ENCODE data around the gene RNU1-1. TPM values are rescaled to one million over a fixed set of nuclear protein-coding genes. Genes with fewer than 3 reads are reported as not detected.
"Not testable (repeated sequence)": the region's sequence is repeated elsewhere in the genome, so short reads cannot be mapped to it uniquely, and the experiment has no call there.

The RNU1-1 gene
- total RNA-seq, 2 donors from 2014 or later: 2,483 to 3,611 TPM

DNA sequence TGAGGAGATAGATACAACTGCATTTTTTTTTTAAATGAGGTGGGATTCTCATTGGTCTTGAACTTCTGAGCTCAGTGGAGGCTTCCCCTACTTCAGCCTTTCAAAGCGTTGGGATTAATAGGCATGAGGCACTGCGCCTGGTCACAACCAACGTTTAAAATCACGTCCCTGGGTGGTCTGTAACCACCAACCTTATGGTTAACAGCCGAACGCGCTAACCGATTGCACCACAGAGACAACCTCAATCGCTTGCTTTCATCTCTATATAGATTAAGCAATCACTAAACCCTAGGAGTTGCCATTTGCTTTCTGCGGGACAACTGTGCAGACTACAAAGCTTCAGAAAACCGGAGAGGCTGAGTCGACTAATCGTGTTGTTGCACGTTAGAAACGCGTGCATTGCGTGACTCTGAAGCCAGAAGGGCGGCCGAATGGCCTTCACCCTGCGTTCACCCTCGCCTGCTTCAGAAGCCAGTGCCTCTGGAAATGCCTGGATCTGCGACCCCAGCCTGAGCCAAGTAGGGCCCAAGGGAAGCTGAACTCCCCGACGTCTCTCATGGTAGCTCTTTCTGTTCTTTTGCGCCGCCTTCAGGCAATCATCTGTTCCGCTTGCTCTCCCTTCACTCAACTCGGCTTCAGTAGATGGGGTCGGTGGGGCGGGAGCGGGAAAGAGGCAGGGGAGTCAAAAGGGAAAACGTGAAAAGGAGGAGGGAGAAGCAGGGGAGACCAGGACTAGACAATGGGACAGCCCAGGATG, 18.3 kb upstream of the RNU1-1 start:
- H3K4me3 ChIP-seq (ENCODE audit: low read length); H3K9ac ChIP-seq (ENCODE audit: extremely low read depth, low read length, poor library complexity, severe bottlenecking); H3K36me3 ChIP-seq (ENCODE audit: control insufficient read depth, insufficient read depth, low read length); H3K9me3 ChIP-seq (ENCODE audit: control insufficient read depth, low read length); H3K36me3 Mint-ChIP-seq (ENCODE audit: low read depth); H3K27ac ChIP-seq (ENCODE audit: low read depth, low read length); H3K27me3 ChIP-seq (ENCODE audit: control insufficient read depth, insufficient read depth, low read length, poor library complexity, severe bottlenecking); H3K4me1 ChIP-seq (ENCODE audit: control insufficient read depth, insufficient read depth, low read length); H3K27ac Mint-ChIP-seq; H3K9me3 Mint-ChIP-seq; H3K4me1 Mint-ChIP-seq: not testable (repeated sequence)
- TF ChIP-seq, protein P1, sequence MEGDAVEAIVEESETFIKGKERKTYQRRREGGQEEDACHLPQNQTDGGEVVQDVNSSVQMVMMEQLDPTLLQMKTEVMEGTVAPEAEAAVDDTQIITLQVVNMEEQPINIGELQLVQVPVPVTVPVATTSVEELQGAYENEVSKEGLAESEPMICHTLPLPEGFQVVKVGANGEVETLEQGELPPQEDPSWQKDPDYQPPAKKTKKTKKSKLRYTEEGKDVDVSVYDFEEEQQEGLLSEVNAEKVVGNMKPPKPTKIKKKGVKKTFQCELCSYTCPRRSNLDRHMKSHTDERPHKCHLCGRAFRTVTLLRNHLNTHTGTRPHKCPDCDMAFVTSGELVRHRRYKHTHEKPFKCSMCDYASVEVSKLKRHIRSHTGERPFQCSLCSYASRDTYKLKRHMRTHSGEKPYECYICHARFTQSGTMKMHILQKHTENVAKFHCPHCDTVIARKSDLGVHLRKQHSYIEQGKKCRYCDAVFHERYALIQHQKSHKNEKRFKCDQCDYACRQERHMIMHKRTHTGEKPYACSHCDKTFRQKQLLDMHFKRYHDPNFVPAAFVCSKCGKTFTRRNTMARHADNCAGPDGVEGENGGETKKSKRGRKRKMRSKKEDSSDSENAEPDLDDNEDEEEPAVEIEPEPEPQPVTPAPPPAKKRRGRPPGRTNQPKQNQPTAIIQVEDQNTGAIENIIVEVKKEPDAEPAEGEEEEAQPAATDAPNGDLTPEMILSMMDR (conservative IDR thresholded peaks at IDR 0.05): peak; percentile 54
- WGBS, 2 experiments (ENCODE audit: insufficient coverage in 1 of 2, insufficient read length in 1 of 2): 31 to 88% methylated on average over 4 to 24 of the region's 32 CpGs
- DNase-seq: peak; percentile 46
- Mint-ChIP-seq H3K27me3 (ENCODE audit: insufficient read depth) (peaks cover 55% of the 10 kb centered on the region), H3K4me3 (peak overlapping the region; percentile 45)

DNA sequence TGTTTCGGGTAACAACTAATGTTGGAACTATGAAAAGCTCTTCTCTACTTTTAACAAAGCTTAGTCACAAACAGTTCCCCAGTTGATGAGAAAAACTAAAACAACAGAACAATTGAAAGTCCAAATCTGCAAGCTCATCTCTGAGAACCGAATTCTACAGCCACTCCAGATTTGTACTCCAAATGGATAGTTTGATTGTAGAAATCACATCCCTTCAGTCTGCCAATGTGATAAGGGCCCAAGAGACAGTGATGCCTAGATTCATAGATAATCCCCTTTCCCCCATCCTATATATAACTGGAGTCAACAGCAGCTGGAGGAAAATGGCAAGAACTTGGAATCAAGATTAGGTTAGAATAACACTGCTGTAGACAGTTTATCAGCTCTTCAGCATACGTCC, 14.3 kb upstream of the RNU1-1 start:
- peaks cover 41% of the 10 kb centered on the region for H3K27me3 Mint-ChIP-seq (ENCODE audit: insufficient read depth)
- not testable (repeated sequence) for H3K9me3 ChIP-seq (ENCODE audit: control insufficient read depth, low read length); H3K4me1 Mint-ChIP-seq; H3K9ac ChIP-seq (ENCODE audit: extremely low read depth, low read length, poor library complexity, severe bottlenecking); H3K27me3 ChIP-seq (ENCODE audit: control insufficient read depth, insufficient read depth, low read length, poor library complexity, severe bottlenecking); H3K9me3 Mint-ChIP-seq; H3K27ac ChIP-seq (ENCODE audit: low read depth, low read length); DNase-seq; H3K36me3 ChIP-seq (ENCODE audit: control insufficient read depth, insufficient read depth, low read length); H3K4me3 ChIP-seq (ENCODE audit: low read length); H3K4me3 Mint-ChIP-seq; H3K4me1 ChIP-seq (ENCODE audit: control insufficient read depth, insufficient read depth, low read length); H3K27ac Mint-ChIP-seq; H3K36me3 Mint-ChIP-seq (ENCODE audit: low read depth)
- WGBS, 2 experiments (ENCODE audit: insufficient coverage in 1 of 2, insufficient read length in 1 of 2): 82 to 83% methylated on average over 1 to 3 of the region's 3 CpGs

GRCh38 chr1:16525769-16526168, 11.7 kb upstream of the RNU1-1 start:
- H3K4me1 Mint-ChIP-seq; H3K9me3 ChIP-seq (ENCODE audit: control insufficient read depth, low read length); H3K27me3 ChIP-seq (ENCODE audit: control insufficient read depth, insufficient read depth, low read length, poor library complexity, severe bottlenecking); H3K27ac ChIP-seq (ENCODE audit: low read depth, low read length); DNase-seq; H3K4me1 ChIP-seq (ENCODE audit: control insufficient read depth, insufficient read depth, low read length); H3K4me3 ChIP-seq (ENCODE audit: low read length); H3K9me3 Mint-ChIP-seq; H3K4me3 Mint-ChIP-seq; H3K9ac ChIP-seq (ENCODE audit: extremely low read depth, low read length, poor library complexity, severe bottlenecking); H3K36me3 ChIP-seq (ENCODE audit: control insufficient read depth, insufficient read depth, low read length); H3K36me3 Mint-ChIP-seq (ENCODE audit: low read depth); H3K27ac Mint-ChIP-seq: not testable (repeated sequence)
- peaks cover 40% of the 10 kb centered on the region for H3K27me3 Mint-ChIP-seq (ENCODE audit: insufficient read depth)

- not testable (repeated sequence) for H3K4me3 ChIP-seq (ENCODE audit: low read length); H3K9me3 ChIP-seq (ENCODE audit: control insufficient read depth, low read length); H3K4me1 Mint-ChIP-seq; H3K36me3 ChIP-seq (ENCODE audit: control insufficient read depth, insufficient read depth, low read length); H3K9ac ChIP-seq (ENCODE audit: extremely low read depth, low read length, poor library complexity, severe bottlenecking); H3K9me3 Mint-ChIP-seq; H3K4me1 ChIP-seq (ENCODE audit: control insufficient read depth, insufficient read depth, low read length); H3K27me3 ChIP-seq (ENCODE audit: control insufficient read depth, insufficient read depth, low read length, poor library complexity, severe bottlenecking); DNase-seq; H3K27ac Mint-ChIP-seq; H3K27ac ChIP-seq (ENCODE audit: low read depth, low read length); H3K36me3 Mint-ChIP-seq (ENCODE audit: low read depth)
- Mint-ChIP-seq H3K27me3 (ENCODE audit: insufficient read depth) (peaks cover 39% of the 10 kb centered on the region), H3K4me3 (peak overlapping the region; percentile 83)
- 93 to 100% methylated on average over 2 to 4 of the region's 5 CpGs for WGBS, 2 experiments (ENCODE audit: insufficient coverage in 1 of 2, insufficient read length in 1 of 2)
Observed at GRCh38 chr1:16521679-16522078, 7.6 kb upstream of the RNU1-1 start.

Measured in endodermal cell (in vitro differentiated cells).